HG02678 (cell line): Measurements from ENCODE around the gene NMT1.
"Not testable (repeated sequence)": the region's sequence is repeated elsewhere in the genome, so short reads cannot be mapped to it uniquely, and the experiment has no call there.

Source experiments
- ATAC-seq: cut with Tn5 transposase; IDR thresholded peaks from one replicate; pipeline ENCODE4 v1.9.1; 2021; ENCODE audit warnings: mild to moderate bottlenecking, moderate library complexity; ENCODE audit not compliant: unreplicated experiment

The NMT1 gene

DNA sequence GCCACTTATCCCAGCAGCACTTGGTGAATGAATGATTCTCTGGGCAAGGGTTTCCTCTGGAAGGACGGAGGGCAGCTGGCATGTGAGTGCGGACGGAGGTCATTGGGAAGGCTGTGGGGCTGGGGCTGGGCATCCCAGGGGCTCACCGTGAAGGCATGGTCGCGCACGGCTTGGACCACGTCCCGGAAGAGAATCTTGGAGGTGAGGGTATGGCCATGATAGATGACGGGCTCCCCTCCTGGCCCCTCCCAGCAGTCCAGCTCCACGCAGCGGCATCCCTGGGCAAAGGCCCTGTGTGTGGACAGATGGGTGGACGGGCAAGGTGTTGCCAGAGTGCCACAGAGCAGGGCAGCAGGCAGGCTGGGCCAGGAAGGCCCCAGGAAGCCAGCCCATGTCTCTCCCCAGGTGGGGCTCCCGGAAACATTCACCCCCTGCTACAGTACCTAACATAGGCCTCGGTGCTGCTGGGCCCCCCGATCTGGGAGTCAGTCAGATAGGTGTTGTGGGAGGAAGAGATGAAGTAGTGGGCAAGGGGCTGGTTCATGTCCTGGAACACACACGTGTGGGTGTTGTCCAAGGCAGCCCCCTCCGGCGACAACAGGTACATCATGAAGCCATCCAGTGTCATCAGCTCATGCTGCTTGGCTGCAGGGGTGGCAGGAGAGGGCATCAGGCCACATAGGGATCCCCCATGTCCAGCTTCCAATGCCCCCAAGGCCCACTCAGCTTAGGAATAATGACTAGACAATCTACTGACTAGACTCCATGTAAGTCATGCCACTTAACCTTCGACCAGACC, 56.9 kb downstream of the NMT1 start:
- no peak for ATAC-seq

DNA sequence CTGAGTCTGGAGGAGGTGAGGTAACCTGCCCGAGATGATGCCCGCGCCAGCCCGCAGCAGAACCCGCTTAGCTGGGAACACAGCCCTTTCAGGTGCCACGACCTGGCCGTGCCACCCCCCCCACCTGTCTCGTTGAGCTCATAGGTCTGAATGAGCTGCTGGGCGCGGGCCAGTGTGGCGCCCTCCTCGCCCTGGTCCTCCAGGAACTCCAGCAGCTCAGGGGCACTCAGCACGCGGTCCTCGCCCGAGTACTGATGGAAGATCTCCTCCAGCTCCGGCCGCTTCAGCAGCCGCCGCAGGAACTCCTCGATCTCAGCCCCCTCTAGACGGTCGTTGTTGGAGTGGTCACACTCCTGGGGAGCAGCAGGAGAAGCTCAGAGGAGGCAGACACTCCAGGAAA, 57.6 kb downstream of the NMT1 start:
- no peak for ATAC-seq

DNA sequence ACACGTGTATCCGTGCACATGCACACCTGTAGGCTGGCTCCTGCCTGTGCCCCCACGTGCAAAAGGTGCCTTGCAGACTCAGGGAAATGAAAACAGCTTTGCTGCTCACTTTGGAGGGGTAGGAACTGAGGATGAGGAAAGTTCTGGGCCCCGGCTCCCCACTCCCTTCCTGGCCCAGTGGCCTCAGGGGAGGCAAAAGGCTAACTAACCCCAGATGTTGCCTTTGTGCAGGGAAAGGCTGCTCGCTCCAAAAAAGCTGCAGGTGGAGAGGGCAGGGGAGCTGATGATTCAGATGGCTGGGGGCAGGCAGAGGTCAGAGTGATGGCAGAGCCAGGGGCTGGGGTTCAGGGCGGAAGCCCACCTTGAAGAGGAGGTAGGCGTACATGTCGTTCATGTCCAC, 58.8 kb downstream of the NMT1 start:
- no peak for ATAC-seq

DNA sequence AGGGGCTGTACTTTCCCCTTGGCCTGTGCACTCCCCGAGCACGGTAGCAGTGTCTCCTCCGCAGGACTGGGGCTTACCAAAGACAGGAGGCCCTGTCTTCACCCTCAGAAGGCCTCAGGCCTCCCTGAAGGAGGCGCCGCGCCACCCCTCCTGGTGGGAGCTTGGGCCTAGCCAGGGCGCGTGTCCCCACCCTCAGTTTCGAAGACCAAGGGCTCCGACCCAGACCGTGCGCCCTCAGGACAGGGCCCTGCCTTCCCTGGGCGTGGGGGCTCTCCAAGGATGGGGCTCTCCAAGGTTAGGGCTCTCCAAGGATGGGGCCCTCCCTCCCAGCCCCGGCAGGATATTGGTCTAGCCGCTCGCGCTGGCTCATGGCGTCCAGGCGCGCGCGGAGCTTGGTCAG, 59.4 kb downstream of the NMT1 start:
- no peak for ATAC-seq

DNA sequence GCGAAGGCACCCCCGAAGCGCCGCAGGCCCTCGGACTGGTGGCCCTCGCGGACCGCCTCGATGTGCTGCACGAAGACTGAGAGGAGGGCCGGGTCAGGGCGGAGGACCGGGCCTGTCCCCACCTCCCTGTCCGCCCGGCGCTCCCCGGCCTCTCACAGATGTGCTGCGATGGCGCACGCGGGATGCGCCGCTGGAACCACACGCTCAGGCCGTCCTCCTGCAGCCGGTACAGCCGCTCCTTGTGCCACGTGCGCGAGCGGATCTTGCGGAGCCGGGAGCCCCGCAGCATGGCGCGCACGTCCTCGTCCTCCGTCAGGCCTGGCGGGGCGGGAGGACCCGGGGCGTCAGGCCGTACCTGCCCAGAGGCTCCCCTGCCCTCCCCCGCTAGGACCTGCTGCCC, 59.9 kb downstream of the NMT1 start:
- ATAC-seq: no peak

DNA sequence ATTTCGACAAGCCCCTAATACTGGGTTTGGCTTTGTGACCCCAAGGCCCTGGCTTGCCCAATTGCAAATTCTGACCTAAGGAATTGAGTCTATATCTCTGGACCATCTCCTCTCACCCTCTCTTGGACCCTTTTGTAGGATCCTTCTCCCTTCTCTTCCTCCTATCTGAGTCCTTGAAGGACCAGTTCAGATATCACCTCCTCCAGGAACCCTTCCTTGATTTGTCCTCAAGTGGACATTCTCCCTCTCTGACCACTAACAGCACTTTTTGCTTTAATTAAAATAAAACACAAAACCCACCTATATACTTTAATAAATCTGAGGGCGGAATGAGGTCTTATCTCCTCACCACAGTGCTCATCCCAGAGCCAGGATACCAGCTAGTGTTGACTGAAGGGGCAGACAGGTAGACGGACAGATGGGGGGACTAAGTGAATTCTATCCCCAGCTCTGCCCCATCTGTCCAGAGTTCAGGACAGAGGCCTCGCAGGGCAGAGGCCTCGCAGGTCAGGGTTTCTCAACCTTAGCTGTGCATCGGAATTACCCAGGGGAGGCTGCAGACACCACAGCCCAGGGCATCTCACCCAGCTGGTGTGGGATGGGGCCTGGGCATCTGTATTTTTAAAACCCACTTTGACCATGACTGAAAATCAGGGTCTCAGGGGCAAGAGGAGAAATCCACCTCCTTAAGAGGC, 62.1 kb downstream of the NMT1 start:
- ATAC-seq: no peak

DNA sequence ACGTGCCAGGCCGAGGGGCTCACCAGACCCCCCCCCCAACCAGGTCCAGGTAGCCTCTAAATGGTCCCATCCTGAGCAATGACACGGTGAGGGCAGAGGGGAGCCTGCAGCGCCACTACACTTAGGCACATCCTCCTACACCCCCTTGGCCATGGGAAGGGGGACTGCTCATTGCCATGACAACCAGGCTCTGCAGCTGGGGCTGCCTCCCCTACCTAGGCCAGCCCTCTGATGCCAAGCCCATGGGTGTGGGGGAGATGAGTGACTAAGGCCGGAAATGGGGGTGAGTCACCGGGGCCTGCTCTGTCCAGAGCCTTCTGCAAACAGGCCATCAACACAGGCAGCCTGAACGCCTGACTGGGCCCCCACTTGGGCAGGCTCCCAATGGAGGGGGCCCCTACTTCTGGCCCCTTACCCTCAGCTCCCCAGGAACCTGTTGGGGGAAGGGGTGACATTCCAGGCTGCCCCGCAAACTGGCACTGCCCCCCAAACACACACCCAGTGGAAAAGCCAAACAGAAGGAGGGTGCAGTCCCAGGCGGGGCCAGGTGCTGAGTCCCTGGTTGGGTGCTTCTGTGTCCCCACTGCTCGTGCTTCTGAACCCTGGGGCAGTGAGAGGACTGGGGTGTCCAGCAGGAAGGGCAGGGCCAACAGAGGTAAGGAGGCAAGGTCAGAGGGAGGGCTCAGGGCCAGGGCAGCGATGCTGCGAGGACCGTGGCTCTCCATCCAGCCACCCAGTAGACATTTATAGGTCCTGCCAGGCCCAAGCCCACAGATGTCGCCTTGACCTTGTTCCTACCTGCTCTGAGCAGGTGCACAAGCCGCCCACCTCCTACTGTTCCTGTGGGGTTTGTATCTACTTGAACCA, 63.0 kb downstream of the NMT1 start:
- no peak for ATAC-seq

DNA sequence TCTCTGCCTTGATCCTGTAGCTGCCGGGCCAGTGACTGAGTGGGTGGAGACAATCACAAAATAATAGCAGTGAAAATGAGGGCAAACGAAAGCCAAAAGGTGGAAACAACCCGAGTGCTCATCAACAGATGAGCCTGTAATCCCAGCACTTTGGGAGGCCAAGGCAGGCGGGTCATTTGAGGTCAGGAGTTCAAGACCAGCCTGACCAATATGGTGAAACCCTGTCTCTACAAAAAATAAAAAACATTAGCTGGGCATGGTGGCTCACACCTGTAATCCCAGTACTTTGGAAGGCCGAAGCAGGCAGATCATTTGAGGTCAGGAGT, 63.6 kb downstream of the NMT1 start:
- not testable (repeated sequence) for ATAC-seq

DNA sequence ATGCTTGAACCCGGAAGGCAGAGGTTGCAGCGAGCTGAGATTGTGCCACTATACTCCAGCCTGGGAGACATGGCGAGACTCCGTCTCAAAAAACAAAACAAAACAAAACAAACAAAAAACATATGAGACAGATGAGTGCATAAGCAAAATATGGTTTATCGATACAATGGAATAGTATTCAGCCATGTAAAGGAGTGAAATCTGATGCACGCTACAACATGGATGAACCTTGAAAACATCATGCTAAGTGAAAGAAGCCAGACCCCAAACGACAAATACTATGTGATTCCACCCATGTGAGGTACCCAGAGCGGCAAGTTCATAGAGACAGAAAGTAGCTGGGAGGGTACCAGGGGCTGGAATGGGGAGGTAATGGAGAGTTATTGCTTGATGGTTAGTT, 64.4 kb downstream of the NMT1 start:
- ATAC-seq: no peak

DNA sequence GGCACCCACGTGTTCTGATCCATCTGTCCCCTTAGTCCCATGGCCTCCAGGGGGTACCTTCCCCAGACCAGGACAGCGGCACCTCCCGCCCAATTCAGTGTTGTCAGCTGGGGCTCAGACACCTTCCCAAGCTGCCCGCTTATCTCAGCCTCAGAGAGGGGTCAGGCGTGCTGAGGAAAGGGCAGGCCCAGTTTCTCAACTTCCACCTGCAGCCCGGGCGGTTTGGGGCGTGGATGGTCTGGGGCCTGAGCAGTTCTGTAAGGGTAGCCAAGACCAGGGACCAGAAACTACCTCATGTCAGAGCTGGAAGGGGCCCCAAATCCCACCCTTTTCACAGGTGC, 66.1 kb downstream of the NMT1 start:
- no peak for ATAC-seq

DNA sequence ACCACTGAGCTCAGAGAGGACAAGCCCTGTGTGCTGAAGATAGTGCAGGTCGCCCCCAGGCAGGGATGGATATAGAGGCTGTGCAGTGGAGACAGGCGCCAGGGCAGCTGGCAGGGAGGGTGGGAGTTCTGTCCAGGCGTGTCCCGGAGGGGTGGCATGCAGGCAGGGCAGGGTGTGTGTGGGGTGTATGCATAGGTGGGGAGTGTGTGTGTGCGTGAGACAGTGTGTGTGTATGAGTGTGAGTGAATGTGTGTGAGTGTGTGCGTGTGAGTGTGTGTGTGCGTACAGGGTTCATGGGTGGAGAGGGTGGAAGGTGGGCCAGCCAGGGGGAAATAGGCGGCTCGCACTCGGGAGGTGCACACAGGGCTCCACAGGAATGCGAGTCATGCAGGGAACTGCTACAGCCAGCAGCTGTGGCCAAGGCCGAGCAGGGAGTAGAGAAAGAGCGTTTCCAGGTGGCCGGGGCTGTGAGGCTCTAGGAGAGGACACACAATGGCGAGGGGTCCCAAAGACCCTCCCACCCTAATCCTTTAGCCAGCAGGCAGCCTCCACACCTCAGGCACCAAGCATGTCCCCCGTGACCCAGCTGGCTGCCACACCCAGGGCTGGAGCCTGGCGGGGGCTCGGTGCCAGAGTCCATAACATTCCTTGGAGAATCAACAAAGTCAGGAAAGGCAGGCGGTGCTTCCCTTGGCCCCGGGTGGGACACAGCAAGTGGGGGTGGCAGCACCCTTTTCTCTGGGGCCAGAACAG, 66.6 kb downstream of the NMT1 start:
- no peak for ATAC-seq

DNA sequence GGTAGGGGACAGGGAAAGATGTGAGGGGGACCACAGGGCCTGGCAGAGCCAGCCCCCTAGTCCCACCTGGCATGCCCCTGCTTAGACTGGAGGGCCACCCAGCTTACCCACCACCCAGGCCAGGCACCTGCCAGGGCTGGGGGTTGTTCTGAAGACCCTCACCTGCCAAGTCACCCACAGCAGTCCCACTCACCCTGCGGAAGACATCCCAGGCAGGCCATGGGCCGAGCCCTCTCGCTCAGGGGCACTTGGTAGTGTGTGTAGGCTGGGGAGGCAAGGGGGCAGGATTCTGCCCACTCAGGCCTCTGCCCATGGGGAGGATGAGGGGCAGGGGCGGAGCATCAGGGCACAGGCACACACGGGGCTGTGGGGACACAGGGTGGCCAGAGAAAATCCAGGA, 67.2 kb downstream of the NMT1 start:
- no peak for ATAC-seq

DNA sequence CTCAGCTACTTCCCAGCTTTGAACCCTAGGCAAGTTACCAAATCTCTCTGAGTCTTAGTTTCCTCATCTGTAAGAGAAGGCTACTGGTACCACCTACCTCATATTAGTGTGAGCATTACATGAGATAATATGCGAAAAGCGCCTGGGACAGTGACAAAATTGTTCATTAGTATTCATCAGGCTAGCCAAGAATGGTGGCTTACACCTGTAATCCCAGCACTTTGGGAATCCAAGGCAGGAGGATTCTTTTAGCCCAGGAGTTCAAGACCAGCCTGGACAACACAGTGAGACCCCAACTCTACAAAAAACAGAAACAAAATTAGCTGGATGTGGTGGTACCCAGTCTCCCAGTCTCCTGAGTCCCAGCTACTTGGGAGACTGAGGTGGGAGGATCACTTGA, 67.9 kb downstream of the NMT1 start:
- no peak for ATAC-seq

DNA sequence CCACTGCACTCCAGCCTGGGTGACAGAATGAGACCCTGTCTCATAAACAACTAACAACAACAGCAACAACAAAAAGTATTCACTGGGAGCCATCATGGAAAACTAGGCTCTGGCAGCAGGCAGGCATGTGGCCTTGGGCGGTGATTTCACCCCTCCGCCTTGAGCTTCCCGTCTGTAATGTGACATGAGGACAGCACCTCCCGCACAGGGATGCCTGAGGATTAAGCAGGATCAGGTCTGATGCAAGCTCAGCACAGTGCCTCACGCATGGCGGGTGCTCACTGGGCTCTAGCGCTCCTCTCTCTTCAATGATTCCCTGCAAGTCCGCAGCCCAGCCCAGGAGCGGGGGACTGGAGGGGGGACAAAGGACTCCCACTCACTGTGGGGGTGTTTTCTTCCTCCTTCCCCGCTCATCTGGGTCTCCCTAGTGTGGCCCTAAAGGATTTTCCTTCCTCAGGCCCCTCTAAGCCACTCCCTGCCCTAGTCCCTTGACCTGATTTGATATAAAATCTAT, 68.4 kb downstream of the NMT1 start:
- ATAC-seq: no peak

DNA sequence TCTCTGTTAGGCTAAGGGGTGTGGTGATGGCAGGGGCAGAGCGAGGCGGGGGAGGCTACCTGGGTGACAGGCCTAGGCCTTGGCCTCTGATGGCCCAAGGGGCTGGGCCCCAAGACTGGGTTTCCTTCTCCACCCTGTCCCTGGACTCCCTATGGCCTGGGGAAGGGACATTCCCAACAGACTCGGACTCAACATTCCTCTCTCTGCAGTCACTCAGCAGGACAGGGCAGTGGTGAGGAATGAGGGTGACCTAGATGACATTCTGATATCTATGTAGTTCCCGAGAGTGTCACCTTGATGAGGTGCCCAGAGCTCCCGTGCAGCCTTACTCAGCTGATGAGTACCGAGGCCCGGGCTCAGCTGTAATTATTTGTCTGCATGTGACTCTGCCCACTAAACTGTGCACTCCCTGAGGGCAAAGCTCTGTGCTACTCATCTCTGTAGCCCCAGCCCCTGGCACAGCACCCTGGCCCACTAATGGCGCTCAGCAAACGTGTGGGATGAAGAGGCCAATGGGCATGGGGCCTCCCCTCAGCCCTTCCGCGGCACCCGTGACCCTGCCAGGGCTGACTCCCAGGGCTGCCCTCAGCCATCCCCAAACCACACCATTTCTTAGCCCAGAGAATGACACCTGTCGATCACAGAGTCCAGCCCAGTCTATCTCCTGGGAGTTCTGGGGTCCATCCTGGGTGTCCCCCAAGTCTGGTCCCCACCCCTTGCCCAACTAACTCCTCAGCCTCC, 69.0 kb downstream of the NMT1 start:
- ATAC-seq: no peak

DNA sequence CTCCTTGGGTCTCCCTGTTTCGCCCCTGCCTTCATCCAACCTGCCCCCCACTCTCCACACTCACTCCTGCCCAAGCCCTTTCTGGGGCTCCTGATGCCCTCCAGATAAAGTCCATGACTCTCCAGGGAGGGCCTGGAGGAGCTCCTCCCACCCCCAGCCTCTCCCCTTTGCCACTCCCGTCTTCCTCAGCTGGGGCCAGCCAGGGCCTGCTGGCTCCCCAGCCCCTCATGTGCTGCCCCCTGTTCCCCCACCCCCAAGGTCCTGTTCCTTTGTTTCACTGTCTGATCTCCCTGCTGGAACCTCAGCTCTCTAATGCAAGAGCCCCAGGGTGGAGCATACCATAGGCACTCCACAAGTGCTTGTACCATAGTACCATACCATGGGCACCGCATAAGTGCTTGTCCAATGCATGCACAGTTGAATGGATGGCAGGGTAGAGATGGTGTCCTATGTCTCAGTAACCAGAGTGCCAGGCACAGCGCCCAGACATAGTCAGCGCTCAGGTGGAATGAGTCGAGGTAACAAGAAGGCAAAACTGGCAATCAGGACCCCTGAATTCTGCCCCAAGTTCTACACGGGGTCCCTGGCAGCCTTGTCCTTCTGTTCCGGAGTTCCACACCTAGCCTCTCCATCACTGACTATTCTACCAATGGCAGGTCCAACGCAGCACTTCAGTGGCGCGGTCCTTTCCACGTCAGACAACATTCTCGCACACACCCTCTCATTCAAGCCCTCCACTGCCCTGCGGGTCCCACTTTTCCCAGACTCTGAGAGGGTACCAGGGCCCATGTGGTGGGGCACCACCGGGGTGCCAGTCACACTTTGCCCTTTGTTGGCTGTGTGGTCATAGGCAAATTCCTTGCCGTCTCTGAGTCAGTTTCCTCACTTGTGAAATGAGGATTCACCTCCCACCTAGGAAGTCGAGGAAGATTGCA, 69.8 kb downstream of the NMT1 start:
- ATAC-seq: no peak

DNA sequence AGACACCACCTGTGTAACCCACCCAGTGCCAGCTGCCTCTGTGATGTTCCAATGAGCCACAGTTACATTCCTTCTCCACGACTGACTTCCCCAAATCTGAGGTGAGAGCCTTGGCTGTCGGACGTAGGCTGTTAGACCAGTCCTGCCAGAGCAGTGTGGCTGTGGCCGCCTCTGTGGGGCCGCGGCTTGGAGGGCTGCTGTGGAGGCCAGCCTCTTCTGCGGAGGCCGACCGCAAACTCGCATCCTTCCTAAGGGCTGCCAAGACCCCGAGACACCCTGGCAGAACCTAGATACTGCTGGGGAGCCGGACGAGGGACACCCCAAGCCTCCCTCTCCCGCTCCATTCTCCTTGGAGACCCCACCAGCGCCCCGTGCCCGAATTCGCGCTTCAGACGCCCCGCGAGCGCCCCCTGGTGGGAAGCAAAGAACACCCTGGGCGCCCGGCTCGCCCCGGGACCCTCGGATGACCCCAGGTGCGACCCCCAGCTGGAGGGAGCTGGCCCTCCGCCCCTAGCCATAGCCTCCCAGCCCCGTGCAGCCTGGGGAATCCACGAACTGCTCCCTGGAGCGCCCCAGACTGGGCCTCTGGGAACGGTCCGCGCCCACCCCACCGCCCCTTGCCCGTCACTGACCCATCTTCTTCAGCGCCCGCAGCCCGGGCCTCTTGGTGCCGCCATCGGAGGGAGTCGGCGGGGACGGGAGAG, 70.7 kb downstream of the NMT1 start:
- ATAC-seq: no peak

DNA sequence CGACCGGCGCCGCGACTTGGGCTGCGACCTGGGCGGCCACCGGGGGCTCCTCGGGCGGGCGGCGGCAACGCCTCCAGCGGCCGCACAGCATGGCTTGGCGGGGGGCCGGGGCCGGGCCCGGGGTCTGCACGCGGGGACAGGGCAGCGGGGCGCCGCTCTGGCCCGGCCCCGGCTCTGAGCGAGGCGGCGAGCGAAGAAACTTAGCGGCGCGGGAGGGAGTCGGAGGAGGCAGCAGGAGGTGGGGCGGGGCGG, 71.1 kb downstream of the NMT1 start, which contains the start of gene PLCD3:
TSS of gene PLCD3 (minus strand) at position 196 of the 252 bp plus-strand sequence. CDS start at position 91, 105 bp downstream.
- no peak for ATAC-seq
